ENCODE results near the gene ALLC.
"Not testable (repeated sequence)": the region's sequence is repeated elsewhere in the genome, so short reads cannot be mapped to it uniquely, and the experiment has no call there.

Gene ALLC

GRCh38 chr2:3631851-3632659 is 25.9 kb upstream of the ALLC start:
- FAIRE-seq (no peak), DNase-seq (ENCODE audit: insufficient read length, low spot score) (no peak)
- TF ChIP-seq POLR2A (IDR thresholded peaks at IDR 0.05; ENCODE audit: low read depth, low read length) = no peak

GRCh38 chr2:3633089-3633981 is 24.7 kb upstream of the ALLC start:
- no peak for TF ChIP-seq POLR2A (IDR thresholded peaks at IDR 0.05; ENCODE audit: low read depth, low read length)
- FAIRE-seq (no peak), DNase-seq (ENCODE audit: insufficient read length, low spot score) (no peak)

DNA sequence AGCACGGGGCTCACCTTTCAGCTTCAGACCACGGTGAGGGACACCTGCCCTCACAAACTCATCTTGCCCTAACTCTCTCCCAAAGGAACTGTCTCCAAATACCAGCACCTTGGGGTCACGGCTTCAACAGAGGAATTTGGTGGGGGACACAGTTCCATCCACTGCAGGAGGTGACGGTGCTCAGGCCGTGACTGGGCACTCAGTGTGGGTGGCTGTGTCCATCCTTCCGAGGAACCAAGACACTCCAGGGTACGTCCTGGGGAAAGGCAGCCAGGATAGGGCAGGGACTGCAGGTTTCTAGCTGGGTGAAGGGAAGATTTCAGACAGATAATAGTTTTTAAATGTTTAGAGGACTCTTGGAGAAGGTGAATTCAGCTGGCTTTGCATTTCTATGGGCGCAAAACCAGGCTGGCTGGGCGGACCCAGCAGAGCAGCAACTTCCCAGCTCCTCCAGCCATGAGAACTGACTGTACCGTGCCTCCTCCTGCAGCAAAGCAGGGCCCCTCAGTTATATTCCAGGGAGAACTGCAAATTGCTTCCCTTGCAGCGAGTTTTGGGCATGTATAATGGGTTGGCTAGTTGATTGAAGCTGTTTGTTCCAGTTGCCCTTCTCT is 23.9 kb upstream of the ALLC start:
- no peak for TF ChIP-seq POLR2A (IDR thresholded peaks at IDR 0.05; ENCODE audit: low read depth, low read length)
- FAIRE-seq = no peak
- DNase-seq (ENCODE audit: insufficient read length, low spot score) = no peak

DNA sequence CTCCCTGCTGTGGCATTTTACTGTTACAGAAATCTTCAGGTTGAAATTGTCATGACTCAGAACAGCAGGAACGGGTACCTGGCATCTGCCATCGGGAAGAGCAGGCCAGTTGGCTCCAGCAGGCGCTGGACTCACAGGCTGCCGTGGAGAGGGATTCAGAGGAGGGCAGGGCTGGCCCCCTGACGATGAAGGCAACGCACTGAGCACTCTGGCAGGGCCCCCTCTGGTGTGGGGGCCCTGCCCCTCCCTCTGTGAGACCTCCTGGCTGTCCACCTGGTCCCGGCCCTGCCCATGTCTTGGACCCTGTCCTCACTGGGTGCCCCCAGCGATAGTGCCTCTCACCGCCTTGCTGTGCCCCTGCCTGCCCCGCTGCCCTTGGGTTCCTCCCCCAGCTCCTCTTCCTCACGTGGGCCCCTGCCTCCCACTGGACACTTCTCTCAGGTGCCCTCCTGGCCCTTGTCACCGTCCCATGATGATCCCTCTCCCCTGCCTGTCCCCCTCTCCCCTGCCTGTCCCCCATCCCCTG is 23.3 kb upstream of the ALLC start:
- FAIRE-seq (no peak), DNase-seq (ENCODE audit: insufficient read length, low spot score) (no peak)
- no peak for TF ChIP-seq POLR2A (IDR thresholded peaks at IDR 0.05; ENCODE audit: low read depth, low read length)

GRCh38 chr2:3635171-3635974 is 22.6 kb upstream of the ALLC start:
- no peak for FAIRE-seq

GRCh38 chr2:3635975-3636327 is 22.0 kb upstream of the ALLC start:
- FAIRE-seq; DNase-seq (ENCODE audit: insufficient read length, low spot score): not testable (repeated sequence)

More at GRCh38 chr2:3635171-3635974, 22.6 kb upstream of the ALLC start:
- DNase-seq (ENCODE audit: insufficient read length, low spot score) = no peak
- TF ChIP-seq POLR2A (IDR thresholded peaks at IDR 0.05; ENCODE audit: low read depth, low read length) = no peak

GRCh38 chr2:3636586-3637310 is 21.3 kb upstream of the ALLC start:
- FAIRE-seq (no peak), DNase-seq (ENCODE audit: insufficient read length, low spot score) (no peak)
- TF ChIP-seq POLR2A (IDR thresholded peaks at IDR 0.05; ENCODE audit: low read depth, low read length) = no peak

- FAIRE-seq = no peak
- no peak for TF ChIP-seq POLR2A (IDR thresholded peaks at IDR 0.05; ENCODE audit: low read depth, low read length)
- no peak for DNase-seq (ENCODE audit: insufficient read length, low spot score)
Measured at GRCh38 chr2:3637311-3637675, 20.7 kb upstream of the ALLC start.

DNA sequence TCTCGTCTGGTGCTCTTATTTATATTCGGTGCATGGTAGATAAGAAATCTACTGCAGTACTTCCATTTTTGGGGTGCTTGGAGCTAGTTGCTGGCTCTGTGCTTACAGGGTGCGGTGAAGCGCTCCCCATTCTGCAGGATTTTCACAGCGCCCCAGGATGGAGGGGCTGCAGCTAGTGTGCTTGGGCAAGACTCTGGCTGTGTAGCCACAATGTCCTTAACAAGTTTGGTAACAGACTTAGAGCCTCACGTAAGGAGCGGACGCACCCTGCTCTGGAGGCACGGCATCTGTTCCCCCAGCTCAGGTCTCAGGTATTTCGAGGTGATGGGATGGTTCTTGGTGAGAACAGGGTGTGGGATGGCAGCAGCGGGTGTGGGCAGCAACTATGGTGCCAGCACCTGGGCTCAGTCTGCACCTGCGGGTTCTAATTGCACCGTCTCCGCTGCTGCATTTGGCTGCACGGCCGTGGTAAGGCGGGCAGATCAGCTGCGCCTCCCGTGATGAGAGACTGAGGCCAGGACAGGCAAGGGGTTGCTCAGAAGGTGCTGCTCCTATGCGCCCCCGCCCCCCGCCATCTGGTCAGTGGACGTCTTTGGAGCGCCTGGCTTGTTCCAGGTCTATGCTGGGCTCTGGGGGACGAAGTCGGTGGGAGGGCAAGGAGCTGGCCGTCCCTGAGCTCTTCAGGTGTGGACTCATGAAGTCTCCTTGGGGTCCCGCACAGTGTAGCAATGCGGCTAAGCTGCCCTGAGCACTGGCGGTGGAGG is 20.1 kb upstream of the ALLC start:
- no peak for TF ChIP-seq POLR2A (IDR thresholded peaks at IDR 0.05; ENCODE audit: low read depth, low read length)
- no peak for DNase-seq (ENCODE audit: insufficient read length, low spot score)
- no peak for FAIRE-seq

DNA sequence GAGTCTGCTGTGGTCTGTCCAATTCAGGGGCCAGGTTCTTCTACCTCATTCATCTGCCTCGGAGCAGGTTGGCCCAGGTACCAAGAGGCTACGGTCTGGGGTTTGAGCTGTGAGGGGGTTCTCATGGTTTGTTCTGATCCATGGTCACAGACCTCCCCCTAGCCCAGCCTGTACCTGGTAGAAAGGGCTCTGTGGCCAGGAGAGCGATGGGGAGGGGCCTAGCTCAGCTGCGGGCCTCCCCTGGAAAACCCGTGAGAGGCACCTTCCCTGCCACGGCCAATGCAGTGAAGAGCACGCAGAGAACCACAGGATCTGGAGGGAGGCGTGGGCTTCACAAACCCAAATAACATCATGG is 19.6 kb upstream of the ALLC start:
- FAIRE-seq = no peak

GRCh38 chr2:3639015-3639630 is 18.9 kb upstream of the ALLC start:
- no peak for FAIRE-seq

More for the DNA sequence above, 19.6 kb upstream of the ALLC start:
- TF ChIP-seq POLR2A (IDR thresholded peaks at IDR 0.05; ENCODE audit: low read depth, low read length) = no peak
- DNase-seq (ENCODE audit: insufficient read length, low spot score) = no peak

GRCh38 chr2:3639653-3640052 is 18.3 kb upstream of the ALLC start:
- TF ChIP-seq POLR2A (IDR thresholded peaks at IDR 0.05; ENCODE audit: low read depth, low read length) = no peak
- DNase-seq (ENCODE audit: insufficient read length, low spot score) = no peak
- no peak for FAIRE-seq

More at GRCh38 chr2:3639015-3639630, 18.9 kb upstream of the ALLC start:
- no peak for DNase-seq (ENCODE audit: insufficient read length, low spot score)
- no peak for TF ChIP-seq POLR2A (IDR thresholded peaks at IDR 0.05; ENCODE audit: low read depth, low read length)

All from H54 (cell line).